ENCODE measurements around the gene ZNF229. TPM values are rescaled to one million over a fixed set of nuclear protein-coding genes. Genes with fewer than 3 reads are reported as not detected.
"Not testable (repeated sequence)": the region's sequence is repeated elsewhere in the genome, so short reads cannot be mapped to it uniquely, and the experiment has no call there.

ZNF229 gene
- not detected in 2 replicates for total RNA-seq (2014; rRNA removed; shearing (Covaris generic); ENCODE audit: low replicate concordance)

GRCh38 chr19:44447916-44448674 lies at the start of gene ZNF229:
Gene ZNF229 (minus strand): TSS chr19:44448472. CDS start chr19:44442847, 5,625 bp downstream.
- peak; percentile 55 for DNase-seq
- Histone ChIP-seq H3K4me3 (no peak within 1 kb of the TSS), H3K36me3 (no peaks in the 10 kb centered on the region), H3K27me3 (no peaks in the 10 kb centered on the region), H3K9me3 (peaks cover 30% of the 10 kb centered on the region)

- Histone ChIP-seq H3K27me3 (no peaks in the 10 kb centered on the region), H3K36me3 (peaks cover 78% of the 10 kb centered on the region), H3K9me3 (peaks cover 60% of the 10 kb centered on the region), H3K4me3 (no peak overlapping the region)
- no peak for DNase-seq
Measured at GRCh38 chr19:44496711-44497110, 48.4 kb upstream of the ZNF229 start.

GRCh38 chr19:44476559-44477408 lies 28.5 kb upstream of the ZNF229 start:
- peaks cover 90% of the 10 kb centered on the region for H3K9me3 ChIP-seq
- no peak overlapping the region for H3K4me3 ChIP-seq
- no peak for DNase-seq
- no peaks in the 10 kb centered on the region for H3K27me3 ChIP-seq
- H3K36me3 ChIP-seq: peaks cover 75% of the 10 kb centered on the region

GRCh38 chr19:44468730-44469129 lies 20.5 kb upstream of the ZNF229 start:
- H3K27me3 ChIP-seq, H3K36me3 ChIP-seq, H3K4me3 ChIP-seq, DNase-seq: not testable (repeated sequence)
- peaks cover 30% of the 10 kb centered on the region for H3K9me3 ChIP-seq

GRCh38 chr19:44462600-44463286 lies 14.5 kb upstream of the ZNF229 start:
- H3K9me3 ChIP-seq, H3K36me3 ChIP-seq, H3K4me3 ChIP-seq, DNase-seq, H3K27me3 ChIP-seq: not testable (repeated sequence)

- DNase-seq, H3K27me3 ChIP-seq, H3K36me3 ChIP-seq, H3K4me3 ChIP-seq, H3K9me3 ChIP-seq: not testable (repeated sequence)
Measured at GRCh38 chr19:44456016-44456415, 7.7 kb upstream of the ZNF229 start.

- Histone ChIP-seq H3K36me3 (no peaks in the 10 kb centered on the region), H3K27me3 (no peaks in the 10 kb centered on the region), H3K9me3 (peaks cover 5% of the 10 kb centered on the region), H3K4me3 (no peak overlapping the region)
- no peak for DNase-seq
Measured at GRCh38 chr19:44455100-44455499, 6.8 kb upstream of the ZNF229 start.

- no peaks in the 10 kb centered on the region for H3K36me3 ChIP-seq
- H3K9me3 ChIP-seq: peaks cover 24% of the 10 kb centered on the region
- DNase-seq: no peak
- H3K4me3 ChIP-seq: no peak overlapping the region
- no peaks in the 10 kb centered on the region for H3K27me3 ChIP-seq
Measured at GRCh38 chr19:44452367-44452766, 4.1 kb upstream of the ZNF229 start.

GRCh38 chr19:44451687-44452086 lies 3.4 kb upstream of the ZNF229 start:
- H3K36me3 ChIP-seq: no peaks in the 10 kb centered on the region
- DNase-seq: no peak
- no peaks in the 10 kb centered on the region for H3K27me3 ChIP-seq
- peaks cover 24% of the 10 kb centered on the region for H3K9me3 ChIP-seq
- no peak overlapping the region for H3K4me3 ChIP-seq

GRCh38 chr19:44438441-44438840 lies 9.8 kb downstream of the ZNF229 start:
- DNase-seq: no peak
- Histone ChIP-seq H3K4me3 (no peak overlapping the region), H3K36me3 (no peaks in the 10 kb centered on the region), H3K27me3 (no peaks in the 10 kb centered on the region), H3K9me3 (no peaks in the 10 kb centered on the region; the same call in none of the 2 replicates)

- Histone ChIP-seq H3K4me3 (no peak overlapping the region), H3K27me3 (no peaks in the 10 kb centered on the region), H3K9me3 (peaks cover 2% of the 10 kb centered on the region), H3K36me3 (no peaks in the 10 kb centered on the region)
- no peak for DNase-seq
Measured at GRCh38 chr19:44435441-44435840, 12.8 kb downstream of the ZNF229 start.

- no peak for DNase-seq
- Histone ChIP-seq H3K9me3 (peaks cover 6% of the 10 kb centered on the region), H3K36me3 (no peaks in the 10 kb centered on the region), H3K4me3 (no peak overlapping the region), H3K27me3 (no peaks in the 10 kb centered on the region)
Measured at GRCh38 chr19:44430956-44431355, 17.3 kb downstream of the ZNF229 start.

- not testable (repeated sequence) for H3K4me3 ChIP-seq, H3K36me3 ChIP-seq, H3K27me3 ChIP-seq, DNase-seq
- peaks cover 15% of the 10 kb centered on the region for H3K9me3 ChIP-seq
Measured at GRCh38 chr19:44415553-44415952, 32.7 kb downstream of the ZNF229 start.

- peaks cover 19% of the 10 kb centered on the region for H3K9me3 ChIP-seq
- peak within 1 kb of the TSS; percentile 56 for H3K4me3 ChIP-seq
- no peaks in the 10 kb centered on the region for H3K36me3 ChIP-seq
- H3K27me3 ChIP-seq: no peaks in the 10 kb centered on the region
- peak; percentile 92 for DNase-seq
Measured at GRCh38 chr19:44401139-44402115, 46.8 kb downstream of the ZNF229 start, which contains the start of gene ZNF285. Gene ZNF285 (minus strand): TSS chr19:44401608. CDS start chr19:44397213, 4,395 bp downstream.

- H3K27me3 ChIP-seq, H3K36me3 ChIP-seq, H3K4me3 ChIP-seq, DNase-seq, H3K9me3 ChIP-seq: not testable (repeated sequence)
Measured at GRCh38 chr19:44389268-44389667, 59.0 kb downstream of the ZNF229 start.
